HG02678 (cell line): ENCODE measurements around the gene HBE1.

Source experiments
- ATAC-seq: cut with Tn5 transposase; IDR thresholded peaks from one replicate; pipeline ENCODE4 v1.9.1; 2021; ENCODE audit warnings: mild to moderate bottlenecking, moderate library complexity; ENCODE audit not compliant: unreplicated experiment

Gene HBE1

GRCh38 chr11:5235364-5236095 lies 34.2 kb downstream of the HBE1 start:
- ATAC-seq, result no peak

GRCh38 chr11:5234381-5234834 lies 35.3 kb downstream of the HBE1 start, which contains the start of gene HBD:
Gene HBD, minus strand, starts transcription at chr11:5234483. Its CDS starts 50 bp downstream, at chr11:5234433.
- ATAC-seq, result peak; percentile 78

GRCh38 chr11:5233307-5233706 lies 36.4 kb downstream of the HBE1 start:
- no peak for ATAC-seq

- ATAC-seq, result no peak
These were observed 36.9 kb downstream of the HBE1 start for GRCh38 chr11:5232821-5233220.

GRCh38 chr11:5232176-5232575 lies 37.6 kb downstream of the HBE1 start:
- ATAC-seq, result no peak

GRCh38 chr11:5231111-5231510 lies 38.6 kb downstream of the HBE1 start:
- no peak for ATAC-seq

GRCh38 chr11:5230266-5230665 lies 39.5 kb downstream of the HBE1 start:
- no peak for ATAC-seq

- no peak for ATAC-seq
These were observed 39.9 kb downstream of the HBE1 start for GRCh38 chr11:5229796-5230195.

- ATAC-seq, result peak; percentile 73
These were observed 40.4 kb downstream of the HBE1 start for GRCh38 chr11:5229356-5229755.

GRCh38 chr11:5228124-5228523 lies 41.6 kb downstream of the HBE1 start:
- no peak for ATAC-seq

- ATAC-seq, result no peak
These were observed 42.1 kb downstream of the HBE1 start for GRCh38 chr11:5227681-5228080.

- ATAC-seq, result no peak
These were observed 42.9 kb downstream of the HBE1 start, which contains the start of gene HBB for GRCh38 chr11:5226732-5227310. Gene HBB, minus strand, starts transcription at chr11:5227071. Its CDS starts 50 bp downstream, at chr11:5227021.

GRCh38 chr11:5225480-5225871 lies 44.3 kb downstream of the HBE1 start:
- ATAC-seq, result no peak

- no peak for ATAC-seq
These were observed 44.9 kb downstream of the HBE1 start for GRCh38 chr11:5224538-5225479.

GRCh38 chr11:5223686-5224085 lies 46.1 kb downstream of the HBE1 start:
- no peak for ATAC-seq

- ATAC-seq, result no peak
These were observed 46.6 kb downstream of the HBE1 start for GRCh38 chr11:5223146-5223545.
